NB4 (cell line): ENCODE data around the gene HECTD4.

Experiments used
- DNase-seq: peaks from one replicate; pipeline ENCODE4 v3.0.0; 2010; ENCODE audit warnings: low read depth
- H3K4me3 ChIP-seq: one replicate; pipeline ENCODE4 v1.5.1; 2011; ENCODE audit warnings: mild to moderate bottlenecking, low read depth, low read length, moderate library complexity
- CTCF ChIP-seq: IDR thresholded peaks from one replicate; pipeline ENCODE4 v1.5.1; 2012; ENCODE audit warnings: low read depth, low read length
- MAX ChIP-seq: IDR thresholded peaks from 2 replicates; pipeline ENCODE4 v1.6.1; 2011; ENCODE audit warnings: low read depth, low read length
- MYC ChIP-seq: IDR thresholded peaks from 2 replicates; pipeline ENCODE4 v1.6.1; 2011; ENCODE audit warnings: low read depth, low read length
- POLR2A ChIP-seq: IDR thresholded peaks from 2 replicates; pipeline ENCODE4 v1.6.1; 2011; ENCODE audit warnings: mild to moderate bottlenecking; ENCODE audit not compliant: insufficient read length; ENCODE audit errors: extremely low read depth

HECTD4 gene

GRCh38 chr12:112178796-112179195, 203.4 kb downstream of the HECTD4 start:
- no peak for DNase-seq
- TF ChIP-seq MYC (no peak), CTCF (no peak), MAX (no peak), POLR2A (no peak)
- no peak overlapping the region for H3K4me3 ChIP-seq

GRCh38 chr12:112176321-112177010, 205.8 kb downstream of the HECTD4 start:
- H3K4me3 ChIP-seq = no peak overlapping the region
- DNase-seq = no peak
- no peak for TF ChIP-seq MAX
- no peak for TF ChIP-seq CTCF
- TF ChIP-seq POLR2A = no peak
- no peak for TF ChIP-seq MYC

- TF ChIP-seq MYC = no peak
- TF ChIP-seq CTCF = no peak
- no peak for TF ChIP-seq POLR2A
- no peak for TF ChIP-seq MAX
- H3K4me3 ChIP-seq = no peak overlapping the region
- no peak for DNase-seq
Measured at GRCh38 chr12:112175361-112176155, 206.7 kb downstream of the HECTD4 start.

GRCh38 chr12:112172556-112173324, 209.5 kb downstream of the HECTD4 start:
- no peak overlapping the region for H3K4me3 ChIP-seq
- DNase-seq = no peak
- TF ChIP-seq MAX (no peak), CTCF (no peak)

- no peak for DNase-seq
- no peak for TF ChIP-seq CTCF
- TF ChIP-seq POLR2A = no peak
- TF ChIP-seq MAX = no peak
- no peak for TF ChIP-seq MYC
- H3K4me3 ChIP-seq = no peak overlapping the region
Measured at GRCh38 chr12:112170971-112171596, 211.1 kb downstream of the HECTD4 start.
